ENCODE results near the gene EMCN. TPM values are rescaled to one million over a fixed set of nuclear protein-coding genes. Genes with fewer than 3 reads are reported as not detected.

The EMCN gene
- total and polyA plus RNA-seq, 2 of the 8 experiments (the other 6 are each of a cell fraction or from before 2014, with no cell fraction given): not detected

DNA sequence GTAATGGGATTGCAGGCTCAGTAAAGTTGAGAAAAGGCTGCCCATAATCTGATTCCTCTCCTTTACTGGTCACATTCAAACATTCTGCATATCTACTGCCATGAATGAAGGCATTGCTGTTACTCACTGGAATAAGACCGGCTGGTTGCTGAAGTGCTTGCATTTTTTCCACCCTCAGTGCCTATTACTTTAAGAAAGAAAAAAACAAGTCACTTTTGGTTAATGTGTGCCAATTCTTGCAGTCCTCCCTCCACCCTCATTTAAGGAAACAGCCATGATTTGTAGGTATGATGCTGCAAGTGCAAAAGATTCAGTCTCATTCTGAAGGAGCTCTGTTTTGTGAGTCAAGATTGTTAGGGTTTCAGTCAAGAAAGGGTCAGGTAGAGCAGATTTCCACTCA is 94.9 kb downstream of the EMCN start:
- no peaks in the 10 kb centered on the region for H3K27me3 ChIP-seq (replicated peaks in 1 of 4; ENCODE audit: control insufficient read depth in 3 of 4, extremely low read depth in 1 of 4, insufficient read depth in 3 of 4, low read length in 3 of 4)
- H2BK15ac ChIP-seq (ENCODE audit: low read length): no peak overlapping the region
- H2AK5ac ChIP-seq (ENCODE audit: low read depth, low read length): no peak overlapping the region
- DNase-seq (ENCODE audit: low read depth in 1 of 2, low spot score in 2 of 2) (no peak), FAIRE-seq (no peak)
- ChIA-PET CTCF (ENCODE audit: partially characterized antibody) (no interaction called here), POLR2A (ENCODE audit: partially characterized antibody) (no interaction called here)
- no peaks in the 10 kb centered on the region for H3K9me3 ChIP-seq (ENCODE audit: insufficient read depth in 2 of 2, low read depth in 1 of 2, low read length in 1 of 2)
- H3K18ac ChIP-seq (ENCODE audit: extremely low read depth, low read length): no peak overlapping the region
- H3K4me3 ChIP-seq (ENCODE audit: extremely low read depth in 1 of 4, insufficient read depth in 2 of 4, low read depth in 3 of 4, low read length in 4 of 4): no peak overlapping the region
- H4K8ac ChIP-seq (ENCODE audit: extremely low read depth, insufficient read depth, low read length): no peak overlapping the region
- H2AFZ ChIP-seq (ENCODE audit: low read length): peak overlapping the region; percentile 89; the same call in 1 of the 2 replicates
- no peaks in the 10 kb centered on the region for H3K4me1 ChIP-seq (replicated peaks in 1 of 4; ENCODE audit: control insufficient read depth in 3 of 4, insufficient read depth in 4 of 4, low read length in 3 of 4)
- no peak overlapping the region for H2BK20ac ChIP-seq (ENCODE audit: low read length)
- H3K36me3 ChIP-seq (ENCODE audit: control insufficient read depth in 2 of 4, insufficient read depth in 4 of 4, low read length in 3 of 4): no peaks in the 10 kb centered on the region
- no peaks in the 10 kb centered on the region for H3K23me2 ChIP-seq (ENCODE audit: low read depth, low read length)
- H3K9ac ChIP-seq (replicated peaks in 1 of 4; ENCODE audit: extremely low read depth in 1 of 4, low read depth in 3 of 4, low read length in 3 of 4): no peak overlapping the region
- no peaks in the 10 kb centered on the region for H3K79me1 ChIP-seq (ENCODE audit: low read depth, low read length)
- no peak overlapping the region for H3K4me2 ChIP-seq (ENCODE audit: insufficient read depth in 1 of 2, low read depth in 2 of 2, low read length in 2 of 2)
- no peak overlapping the region for H4K5ac ChIP-seq (ENCODE audit: insufficient read length, low read depth, low read length)
- no peaks in the 10 kb centered on the region for H4K20me1 ChIP-seq (replicated peaks in 1 of 2; ENCODE audit: control insufficient read depth in 1 of 2, insufficient read depth in 2 of 2, low read length in 2 of 2)
- H3K14ac ChIP-seq (ENCODE audit: insufficient read length): no peak overlapping the region
- H3K27ac ChIP-seq (ENCODE audit: low read depth, low read length): no peak overlapping the region
- no peak overlapping the region for H4K91ac ChIP-seq (replicated peaks; ENCODE audit: insufficient read length, low read length)
- no peak overlapping the region for H3K56ac ChIP-seq (replicated peaks; ENCODE audit: insufficient read length, low read depth, low read length)
- no peak overlapping the region for H2BK5ac ChIP-seq (ENCODE audit: low read depth, low read length)
- no peak overlapping the region for H3K4ac ChIP-seq (replicated peaks; ENCODE audit: insufficient read length, low read depth, low read length)
- H3K79me2 ChIP-seq (ENCODE audit: control insufficient read depth in 1 of 2, insufficient read depth in 2 of 2, low read length in 2 of 2): no peaks in the 10 kb centered on the region
- H2BK120ac ChIP-seq (replicated peaks; ENCODE audit: low read depth, low read length): no peak overlapping the region
- 85% methylated on average over 1 of the region's 1 CpG; no CpG with 5 or more reads in 1 of the 2 experiments for WGBS, 2 experiments (ENCODE audit: extremely low coverage in 1 of 2, insufficient coverage in 1 of 2, insufficient read length in 1 of 2, insufficient replicate concordance in 2 of 2, low coverage in 1 of 2, low lambda C conversion rate in 2 of 2, missing lambda C conversion rate in 1 of 2)
- H2BK12ac ChIP-seq (ENCODE audit: low read depth, low read length): no peak overlapping the region
- no peak overlapping the region for H3K23ac ChIP-seq (ENCODE audit: insufficient read length)
- TF ChIP-seq ZNF274 (IDR thresholded peaks at IDR 0.05; ENCODE audit: borderline replicate concordance, extremely low read depth, low read length): no peak
- TF ChIP-seq PHF8 (conservative IDR thresholded peaks at IDR 0.05; ENCODE audit: low read depth, low read length): no peak
- no peak for TF ChIP-seq SP2 (IDR thresholded peaks at IDR 0.05; ENCODE audit: low read length)
- TF ChIP-seq TCF12 (IDR thresholded peaks at IDR 0.05; ENCODE audit: low read depth, low read length): no peak
- no peak for TF ChIP-seq EP300 (IDR thresholded peaks at IDR 0.05; ENCODE audit: borderline replicate concordance in 1 of 2, low read depth in 2 of 2, low read length in 2 of 2)
- no peak for TF ChIP-seq BCL11A (IDR thresholded peaks at IDR 0.05; ENCODE audit: low read depth in 2 of 2, low read length in 2 of 2)
- no peak for TF ChIP-seq TEAD4 (IDR thresholded peaks at IDR 0.05; ENCODE audit: low read depth, low read length)
- TF ChIP-seq MAFK (IDR thresholded peaks at IDR 0.05; ENCODE audit: low read depth, low read length): no peak
- no peak for TF ChIP-seq CEBPB (IDR thresholded peaks at IDR 0.05; ENCODE audit: low read depth, low read length)
- no peak for TF ChIP-seq CTBP2 (IDR thresholded peaks at IDR 0.05; ENCODE audit: borderline replicate concordance, insufficient read depth, insufficient read length, low read length)
- TF ChIP-seq SIX5 (IDR thresholded peaks at IDR 0.05; ENCODE audit: low read depth, low read length): no peak
- TF ChIP-seq, protein P1, sequence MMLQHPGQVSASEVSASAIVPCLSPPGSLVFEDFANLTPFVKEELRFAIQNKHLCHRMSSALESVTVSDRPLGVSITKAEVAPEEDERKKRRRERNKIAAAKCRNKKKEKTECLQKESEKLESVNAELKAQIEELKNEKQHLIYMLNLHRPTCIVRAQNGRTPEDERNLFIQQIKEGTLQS (IDR thresholded peaks at IDR 0.05; ENCODE audit: insufficient read depth, low read depth, low read length): no peak
- no peak for TF ChIP-seq RAD21 (IDR thresholded peaks at IDR 0.05 in 1 of 2, conservative IDR thresholded peaks at IDR 0.05 in 1 of 2; ENCODE audit: low read depth in 2 of 2, low read length in 2 of 2)
- TF ChIP-seq NRF1 (IDR thresholded peaks at IDR 0.05; ENCODE audit: low read depth, low read length): no peak
